ENCODE measurements around the gene SLC35F6. TPM values are rescaled to one million over a fixed set of nuclear protein-coding genes. Genes with fewer than 3 reads are reported as not detected.

The SLC35F6 gene
- total and polyA plus RNA-seq, 2 donors (not counting 1 experiment from before 2014, with no cell fraction given) = 10.4 to 15.2 TPM

DNA sequence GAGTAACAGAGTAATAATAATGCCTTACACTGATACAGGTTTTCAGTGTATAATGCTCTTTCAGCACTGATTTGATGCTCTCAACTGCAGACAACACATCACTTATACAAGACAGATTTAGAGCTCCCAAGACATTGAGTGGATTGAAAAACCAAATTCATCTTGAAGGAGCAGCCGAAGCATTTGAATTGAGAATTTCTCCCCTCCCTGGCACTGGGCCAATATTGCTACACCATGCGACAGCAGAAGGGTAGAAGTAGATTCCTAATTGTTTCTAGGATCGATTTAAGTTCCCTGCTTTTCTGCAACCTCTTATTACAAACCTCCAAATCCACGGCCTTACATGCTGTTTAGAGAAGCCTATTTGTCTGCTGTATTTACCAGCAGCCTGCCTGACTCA is 37.2 kb downstream of the SLC35F6 start:
- DNase-seq (no peak), ATAC-seq (ENCODE audit: low read depth) (no peak)
- no peaks in the 10 kb centered on the region for H4K20me1 ChIP-seq (ENCODE audit: control insufficient read depth, insufficient read depth, low read length, poor library complexity, severe bottlenecking)
- H3K36me3 ChIP-seq (replicated peaks in 1 of 2; ENCODE audit: control extremely low read depth in 1 of 2, control insufficient read depth in 1 of 2, extremely low read depth in 1 of 2, insufficient read depth in 2 of 2, low read length in 1 of 2) = no peaks in the 10 kb centered on the region
- Mint-ChIP-seq H3K27ac (no peak overlapping the region), H3K4me3 (no peak overlapping the region), H3K9me3 (ENCODE audit: insufficient read depth) (no peaks in the 10 kb centered on the region), H3K4me1 (no peaks in the 10 kb centered on the region), H3K27me3 (no peaks in the 10 kb centered on the region)
- no peak overlapping the region for H3K9ac ChIP-seq (ENCODE audit: low read length)
- no peaks in the 10 kb centered on the region for H3K9me3 ChIP-seq (ENCODE audit: control extremely low read depth in 1 of 3, control insufficient read depth in 2 of 3, insufficient read depth in 1 of 3, low read length in 2 of 3)
- ChIA-PET POLR2A (no interaction called here), CTCF (no interaction called here)
- no peak overlapping the region for H3K4me2 ChIP-seq (replicated peaks; ENCODE audit: low read depth, low read length, poor library complexity, severe bottlenecking)
- TF ChIP-seq EZH2 (IDR thresholded peaks at IDR 0.05; ENCODE audit: borderline replicate concordance, insufficient read depth, low read depth, low read length, poor library complexity, severe bottlenecking) = no peak
- TF ChIP-seq, protein P1, sequence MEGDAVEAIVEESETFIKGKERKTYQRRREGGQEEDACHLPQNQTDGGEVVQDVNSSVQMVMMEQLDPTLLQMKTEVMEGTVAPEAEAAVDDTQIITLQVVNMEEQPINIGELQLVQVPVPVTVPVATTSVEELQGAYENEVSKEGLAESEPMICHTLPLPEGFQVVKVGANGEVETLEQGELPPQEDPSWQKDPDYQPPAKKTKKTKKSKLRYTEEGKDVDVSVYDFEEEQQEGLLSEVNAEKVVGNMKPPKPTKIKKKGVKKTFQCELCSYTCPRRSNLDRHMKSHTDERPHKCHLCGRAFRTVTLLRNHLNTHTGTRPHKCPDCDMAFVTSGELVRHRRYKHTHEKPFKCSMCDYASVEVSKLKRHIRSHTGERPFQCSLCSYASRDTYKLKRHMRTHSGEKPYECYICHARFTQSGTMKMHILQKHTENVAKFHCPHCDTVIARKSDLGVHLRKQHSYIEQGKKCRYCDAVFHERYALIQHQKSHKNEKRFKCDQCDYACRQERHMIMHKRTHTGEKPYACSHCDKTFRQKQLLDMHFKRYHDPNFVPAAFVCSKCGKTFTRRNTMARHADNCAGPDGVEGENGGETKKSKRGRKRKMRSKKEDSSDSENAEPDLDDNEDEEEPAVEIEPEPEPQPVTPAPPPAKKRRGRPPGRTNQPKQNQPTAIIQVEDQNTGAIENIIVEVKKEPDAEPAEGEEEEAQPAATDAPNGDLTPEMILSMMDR (IDR thresholded peaks at IDR 0.05) = no peak
- intact Hi-C loops (cut with micrococcal nuclease) = no loop called here
- H2AFZ ChIP-seq (ENCODE audit: insufficient read depth, low read depth, low read length, poor library complexity, severe bottlenecking) = no peak overlapping the region
- no peaks in the 10 kb centered on the region for H3K4me1 ChIP-seq (ENCODE audit: control insufficient read depth in 2 of 2, insufficient read depth in 2 of 2, low read length in 2 of 2)
- H3K4me3 ChIP-seq (ENCODE audit: control extremely low read depth in 1 of 5, extremely low read depth in 1 of 5, insufficient read depth in 1 of 5, low read depth in 2 of 5, low read length in 4 of 5) = no peak overlapping the region
- no peaks in the 10 kb centered on the region for H3K27me3 ChIP-seq (replicated peaks in 1 of 4; ENCODE audit: control extremely low read depth in 1 of 4, control insufficient read depth in 3 of 4, insufficient read depth in 4 of 4, low read length in 3 of 4)
- 100% methylated on average over 1 of the region's 4 CpGs for WGBS (ENCODE audit: insufficient coverage)
- H3K79me2 ChIP-seq (ENCODE audit: control insufficient read depth, insufficient read depth, low read length) = no peaks in the 10 kb centered on the region
- no peak overlapping the region for H3K27ac ChIP-seq (ENCODE audit: low read length in 2 of 2)

DNA sequence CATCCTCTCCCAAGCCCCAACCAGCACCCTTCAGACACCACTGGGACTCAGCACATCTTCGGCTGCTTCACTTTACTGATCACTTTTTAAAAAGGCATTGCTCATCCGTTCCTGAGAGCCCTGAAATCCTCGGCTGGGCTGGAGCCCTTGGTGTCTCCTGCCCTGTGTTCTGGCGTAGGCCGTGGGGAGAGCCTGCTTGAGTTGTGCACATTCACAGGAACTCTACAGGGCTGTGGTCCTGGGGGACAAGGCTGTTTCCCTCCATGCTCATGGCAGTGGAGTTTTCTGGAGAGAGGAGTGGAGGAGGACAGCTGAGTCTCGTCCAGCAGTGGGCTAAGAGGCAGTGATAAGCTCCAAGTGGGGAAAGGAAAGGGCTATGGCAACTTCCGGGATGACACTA is 37.7 kb downstream of the SLC35F6 start:
- Histone ChIP-seq H3K79me2 (ENCODE audit: control insufficient read depth, insufficient read depth, low read length) (no peaks in the 10 kb centered on the region), H3K9me3 (ENCODE audit: control extremely low read depth in 1 of 3, control insufficient read depth in 2 of 3, insufficient read depth in 1 of 3, low read length in 2 of 3) (no peaks in the 10 kb centered on the region), H3K4me3 (ENCODE audit: control extremely low read depth in 1 of 5, extremely low read depth in 1 of 5, insufficient read depth in 1 of 5, low read depth in 2 of 5, low read length in 4 of 5) (no peak overlapping the region), H3K4me2 (replicated peaks; ENCODE audit: low read depth, low read length, poor library complexity, severe bottlenecking) (no peak overlapping the region), H4K20me1 (ENCODE audit: control insufficient read depth, insufficient read depth, low read length, poor library complexity, severe bottlenecking) (no peaks in the 10 kb centered on the region), H3K9ac (ENCODE audit: low read length) (no peak overlapping the region), H3K27ac (ENCODE audit: low read length in 2 of 2) (no peak overlapping the region), H3K36me3 (replicated peaks in 1 of 2; ENCODE audit: control extremely low read depth in 1 of 2, control insufficient read depth in 1 of 2, extremely low read depth in 1 of 2, insufficient read depth in 2 of 2, low read length in 1 of 2) (no peaks in the 10 kb centered on the region), H3K4me1 (ENCODE audit: control insufficient read depth in 2 of 2, insufficient read depth in 2 of 2, low read length in 2 of 2) (no peaks in the 10 kb centered on the region), H2AFZ (ENCODE audit: insufficient read depth, low read depth, low read length, poor library complexity, severe bottlenecking) (no peak overlapping the region), H3K27me3 (replicated peaks in 1 of 4; ENCODE audit: control extremely low read depth in 1 of 4, control insufficient read depth in 3 of 4, insufficient read depth in 4 of 4, low read length in 3 of 4) (no peaks in the 10 kb centered on the region)
- no peak for TF ChIP-seq EZH2 (IDR thresholded peaks at IDR 0.05; ENCODE audit: borderline replicate concordance, insufficient read depth, low read depth, low read length, poor library complexity, severe bottlenecking)
- TF ChIP-seq, protein P1 (IDR thresholded peaks at IDR 0.05) = no peak
- ATAC-seq (ENCODE audit: low read depth) (no peak), DNase-seq (no peak)
- Mint-ChIP-seq H3K27ac (no peak overlapping the region), H3K4me3 (no peak overlapping the region), H3K27me3 (peaks cover 3% of the 10 kb centered on the region), H3K4me1 (no peaks in the 10 kb centered on the region), H3K9me3 (ENCODE audit: insufficient read depth) (no peaks in the 10 kb centered on the region)
- POLR2A ChIA-PET = no interaction called here
- CTCF ChIA-PET = no interaction called here
- intact Hi-C loops (cut with micrococcal nuclease) = no loop called here
- WGBS (ENCODE audit: insufficient coverage) = 98% methylated on average over 6 of the region's 7 CpGs

Measured in B cell (primary cell).